HCEC 1CT (cell line): Measurements from ENCODE around the gene KIRREL3.

ENCODE experiments used
- DNase-seq: peaks from one replicate; pipeline ENCODE4 v3.0.0-alpha.2; 2017

KIRREL3 gene

GRCh38 chr11:126658306-126659056, 342.1 kb downstream of the KIRREL3 start:
- DNase-seq: no peak

- no peak for DNase-seq
These were observed 344.8 kb downstream of the KIRREL3 start for GRCh38 chr11:126655807-126656128.

GRCh38 chr11:126654886-126655806, 345.4 kb downstream of the KIRREL3 start:
- no peak for DNase-seq

- no peak for DNase-seq
These were observed 347.5 kb downstream of the KIRREL3 start for GRCh38 chr11:126653040-126653439.

GRCh38 chr11:126647735-126648134, 352.8 kb downstream of the KIRREL3 start:
- DNase-seq: peak; percentile 74

GRCh38 chr11:126646701-126647557, 353.6 kb downstream of the KIRREL3 start:
- DNase-seq: peak; percentile 33

GRCh38 chr11:126645186-126645585, 355.4 kb downstream of the KIRREL3 start:
- no peak for DNase-seq

- DNase-seq: no peak
These were observed 360.4 kb downstream of the KIRREL3 start for GRCh38 chr11:126640186-126640585.

- DNase-seq: no peak
These were observed 360.9 kb downstream of the KIRREL3 start for GRCh38 chr11:126639692-126640091.

- no peak for DNase-seq
These were observed 361.9 kb downstream of the KIRREL3 start for GRCh38 chr11:126638648-126639047.

- DNase-seq: peak; percentile 64
These were observed 362.8 kb downstream of the KIRREL3 start for GRCh38 chr11:126637795-126638175.

GRCh38 chr11:126636911-126637794, 363.4 kb downstream of the KIRREL3 start:
- peak; percentile 39 for DNase-seq

GRCh38 chr11:126635511-126635910, 365.1 kb downstream of the KIRREL3 start:
- no peak for DNase-seq

- DNase-seq: no peak
These were observed 365.6 kb downstream of the KIRREL3 start for GRCh38 chr11:126634963-126635362.

- DNase-seq: no peak
These were observed 367.2 kb downstream of the KIRREL3 start for GRCh38 chr11:126633330-126633729.

GRCh38 chr11:126630893-126631798, 369.4 kb downstream of the KIRREL3 start:
- DNase-seq: no peak

GRCh38 chr11:126630488-126630887, 370.1 kb downstream of the KIRREL3 start:
- DNase-seq: no peak

- peak; percentile 23 for DNase-seq
These were observed 371.6 kb downstream of the KIRREL3 start for GRCh38 chr11:126628790-126629621.

- DNase-seq: no peak
These were observed 372.1 kb downstream of the KIRREL3 start for GRCh38 chr11:126628450-126628789.

- DNase-seq: no peak
These were observed 373.1 kb downstream of the KIRREL3 start for GRCh38 chr11:126627421-126627820.
